GM19372 (cell line): ENCODE results near the gene KLHL10.
"Not testable (repeated sequence)": the region's sequence is repeated elsewhere in the genome, so short reads cannot be mapped to it uniquely, and the experiment has no call there.

Source experiments
- ATAC-seq: cut with Tn5 transposase; IDR thresholded peaks from one replicate; pipeline ENCODE4 v1.9.1; 2021; ENCODE audit warnings: mild to moderate bottlenecking, low read depth, moderate library complexity; ENCODE audit not compliant: unreplicated experiment

Gene KLHL10

GRCh38 chr17:41849251-41849990 lies 11.8 kb downstream of the KLHL10 start:
- ATAC-seq: no peak

- ATAC-seq: not testable (repeated sequence)
Measured at GRCh38 chr17:41851382-41851781, 13.8 kb downstream of the KLHL10 start.

- ATAC-seq: no peak
Measured at GRCh38 chr17:41860254-41860931, 22.8 kb downstream of the KLHL10 start.

- no peak for ATAC-seq
Measured at GRCh38 chr17:41863074-41863848, 25.6 kb downstream of the KLHL10 start.

- peak; percentile 21 for ATAC-seq
Measured at GRCh38 chr17:41864498-41864835, 26.8 kb downstream of the KLHL10 start.

GRCh38 chr17:41864836-41865595 lies 27.4 kb downstream of the KLHL10 start, which contains the start of gene KLHL11:
TSS of gene KLHL11 (minus strand) at chr17:41865423. CDS start at chr17:41865370, 53 bp downstream.
- peak; percentile 85 for ATAC-seq

- no peak for ATAC-seq
Measured at GRCh38 chr17:41865596-41865893, 27.9 kb downstream of the KLHL10 start.

- ATAC-seq: no peak
Measured at GRCh38 chr17:41868568-41868967, 30.9 kb downstream of the KLHL10 start.

- no peak for ATAC-seq
Measured at GRCh38 chr17:41869426-41869825, 31.8 kb downstream of the KLHL10 start.

GRCh38 chr17:41870097-41870496 lies 32.5 kb downstream of the KLHL10 start:
- no peak for ATAC-seq

- no peak for ATAC-seq
Measured at GRCh38 chr17:41870627-41871026, 33.0 kb downstream of the KLHL10 start.

- no peak for ATAC-seq
Measured at GRCh38 chr17:41871789-41872188, 34.2 kb downstream of the KLHL10 start.

GRCh38 chr17:41873559-41874292 lies 36.1 kb downstream of the KLHL10 start:
- no peak for ATAC-seq

GRCh38 chr17:41874293-41874670 lies 36.7 kb downstream of the KLHL10 start:
- ATAC-seq: not testable (repeated sequence)

GRCh38 chr17:41880130-41880529 lies 42.5 kb downstream of the KLHL10 start:
- no peak for ATAC-seq

- no peak for ATAC-seq
Measured at GRCh38 chr17:41882756-41883155, 45.1 kb downstream of the KLHL10 start.

- ATAC-seq: no peak
Measured at GRCh38 chr17:41885733-41886132, 48.1 kb downstream of the KLHL10 start.

GRCh38 chr17:41888332-41888965 lies 50.8 kb downstream of the KLHL10 start:
- no peak for ATAC-seq

- ATAC-seq: no peak
Measured at GRCh38 chr17:41891135-41892020, 53.8 kb downstream of the KLHL10 start.
